Right renal pelvis (tissue), 4 donors: ENCODE results near the gene PDE8B. TPM values are rescaled to one million over a fixed set of nuclear protein-coding genes. Genes with fewer than 3 reads are reported as not detected.

Source experiments
- DNase-seq, 4 donors: peaks; one replicate each; pipeline ENCODE4 v3.0.0-alpha.2; 2013; ENCODE audit warnings: low read depth in 4 of 4, low spot score in 3 of 4, missing footprints in 1 of 4
- polyA plus RNA-seq, 4 donors: library from polyadenylated mRNA; unstranded; fragments of 120-200 nt; gene quantifications; one replicate each; pipeline ENCODE4 v1.2.1, GENCODE V29; 2013; ENCODE audit not compliant: insufficient read length in 4 of 4

The PDE8B gene
- polyA plus RNA-seq, 4 donors: 4.4 to 8.1 (median 6.3) TPM

GRCh38 chr5:77229887-77230286 is 19.4 kb downstream of the PDE8B start:
- DNase-seq: no peak

DNA sequence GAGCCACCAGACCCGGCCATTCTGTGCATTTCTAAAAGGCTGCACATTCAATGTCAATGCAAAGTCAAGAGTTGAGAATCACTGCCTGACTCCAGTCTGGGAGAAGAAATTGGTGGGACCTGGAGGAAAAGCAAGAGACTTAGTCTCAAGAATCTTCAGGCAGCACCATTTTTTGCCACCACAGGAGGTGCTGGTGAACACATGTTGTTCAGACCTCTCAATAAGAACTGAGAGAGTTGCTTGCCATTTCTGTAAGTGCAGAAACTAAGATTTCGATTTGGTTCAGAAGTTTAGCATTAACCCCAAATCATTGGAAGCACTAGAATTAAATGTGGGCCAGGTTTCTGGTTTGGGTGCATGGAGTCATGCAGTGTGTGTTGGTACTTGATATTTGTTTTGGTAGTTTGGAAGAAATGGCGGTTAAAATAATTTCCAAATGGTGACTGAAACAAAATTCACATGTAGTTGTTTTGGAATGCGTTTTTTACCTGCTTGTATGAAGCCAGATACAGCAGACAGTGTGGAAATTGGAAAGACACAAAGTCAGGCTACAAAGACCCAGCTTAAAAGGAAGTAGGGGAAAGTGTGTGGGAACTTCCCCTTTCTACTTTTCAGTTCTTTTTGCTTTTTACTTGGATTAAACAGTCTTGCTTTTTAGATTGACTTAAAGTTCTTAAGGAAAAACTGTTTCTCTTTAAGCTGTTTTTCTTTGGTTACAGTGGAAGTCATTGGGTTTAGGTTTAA is 20.4 kb downstream of the PDE8B start:
- DNase-seq: no peak

DNA sequence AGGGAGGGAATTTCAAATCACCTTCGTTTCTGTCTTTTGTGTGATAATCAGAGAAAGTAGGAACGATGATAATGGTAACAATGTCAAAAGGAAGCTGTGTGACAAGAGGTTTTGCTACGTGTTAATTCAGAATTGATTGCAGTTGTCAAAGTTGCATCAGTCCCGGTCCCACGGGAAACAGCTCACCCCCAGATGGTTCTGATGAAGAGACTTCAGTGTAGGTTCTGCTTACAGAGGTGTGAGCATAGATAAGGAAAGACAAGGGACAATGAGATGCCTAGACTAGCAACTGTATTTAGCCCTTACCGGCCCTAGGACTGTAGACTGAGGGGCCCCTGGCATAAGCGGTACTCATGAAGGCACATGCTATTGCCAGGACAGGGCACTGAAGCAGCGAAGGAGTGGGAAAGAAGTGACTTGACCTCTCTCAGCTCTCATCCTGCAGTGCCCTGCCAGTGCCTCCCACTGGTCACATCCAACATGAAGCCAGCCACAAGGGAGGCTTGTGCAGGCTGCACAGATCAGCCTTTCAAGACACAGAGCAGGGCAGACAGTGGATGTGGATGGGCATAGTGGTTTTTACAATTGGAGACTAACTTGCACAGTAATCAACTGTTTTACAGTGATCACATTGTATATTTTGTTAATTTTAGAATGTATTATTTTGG is 21.1 kb downstream of the PDE8B start:
- DNase-seq: no peak

DNA sequence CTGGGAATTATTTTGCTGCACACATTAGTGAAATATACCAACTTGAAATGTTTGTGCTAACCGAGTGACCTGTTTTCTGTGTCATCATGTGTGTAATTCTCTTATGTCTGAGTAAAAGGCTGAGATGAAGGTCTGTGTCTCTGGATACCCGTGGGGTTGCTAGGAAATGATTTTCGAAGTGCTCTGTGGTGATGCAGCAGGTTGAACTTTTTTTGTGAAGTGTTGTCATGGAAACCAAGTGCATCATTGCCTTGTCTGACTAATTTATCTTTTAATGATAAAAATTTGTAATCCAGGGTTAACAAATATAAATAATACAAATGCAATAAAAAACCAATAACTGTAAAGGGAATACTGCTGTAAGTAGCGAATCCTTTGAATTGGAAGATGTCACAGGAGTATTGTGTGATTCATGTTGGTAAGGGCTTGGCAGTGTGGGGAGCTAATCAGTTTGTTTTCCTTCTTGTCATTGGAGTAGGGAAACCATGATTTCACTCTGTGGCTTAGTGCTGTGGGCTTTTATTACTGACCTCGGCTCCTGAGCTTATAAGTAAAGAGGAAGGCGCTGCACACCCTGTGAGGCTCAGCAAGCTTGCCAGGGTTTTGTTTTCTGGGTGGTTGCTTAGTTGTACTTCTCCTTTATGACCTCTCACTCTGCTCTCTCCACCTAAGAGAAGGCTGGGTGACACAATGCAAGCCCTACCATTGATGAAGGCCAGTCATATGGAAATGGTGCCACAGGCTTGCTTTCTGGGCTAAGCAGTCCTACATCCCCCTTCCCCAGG is 22.3 kb downstream of the PDE8B start:
- DNase-seq: no peak

- DNase-seq: no peak
These were observed 25.6 kb downstream of the PDE8B start for GRCh38 chr5:77235846-77236721.

GRCh38 chr5:77239126-77239741 is 28.8 kb downstream of the PDE8B start:
- no peak for DNase-seq

DNA sequence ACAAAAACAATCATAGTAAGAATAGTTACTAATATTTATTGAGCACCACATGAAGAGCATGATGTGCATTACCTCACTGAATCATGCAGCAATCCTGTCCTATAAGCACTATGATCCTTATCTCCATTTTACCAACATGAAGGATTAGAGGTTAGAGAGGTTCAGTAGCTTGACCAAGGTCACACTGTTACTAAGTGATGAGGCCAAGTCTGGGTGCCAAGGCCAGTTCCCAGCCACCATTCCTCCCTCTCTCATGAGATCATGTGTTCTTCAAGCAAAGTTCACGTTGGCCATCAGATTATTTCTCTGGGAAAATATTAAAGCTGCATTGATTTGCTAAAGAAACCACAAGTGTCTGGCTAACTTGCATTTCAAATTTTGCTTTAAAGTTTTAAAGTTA is 31.0 kb downstream of the PDE8B start:
- no peak for DNase-seq

- DNase-seq: no peak
These were observed 39.0 kb downstream of the PDE8B start for GRCh38 chr5:77249475-77249874.

DNA sequence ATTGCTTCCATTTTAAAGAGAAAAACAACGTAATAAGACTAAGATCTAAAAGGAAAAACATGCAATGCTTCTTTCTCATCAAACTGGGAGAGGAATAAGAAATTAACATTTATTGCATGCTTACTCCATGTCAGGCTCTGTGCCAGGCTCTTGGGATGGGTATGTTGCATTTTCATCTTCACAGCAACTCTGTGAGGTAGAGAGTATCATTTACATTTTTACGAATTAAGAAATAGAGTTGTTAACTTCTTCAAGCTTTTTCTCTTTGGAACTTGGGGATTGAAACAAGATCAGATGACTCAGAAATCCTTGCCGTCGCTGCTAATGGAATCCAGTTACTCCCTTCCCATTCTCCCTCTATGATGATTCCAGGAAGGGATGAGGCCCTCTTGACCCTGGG is 39.5 kb downstream of the PDE8B start:
- no peak for DNase-seq

- no peak for DNase-seq
These were observed 41.4 kb downstream of the PDE8B start for GRCh38 chr5:77251921-77252320.

DNA sequence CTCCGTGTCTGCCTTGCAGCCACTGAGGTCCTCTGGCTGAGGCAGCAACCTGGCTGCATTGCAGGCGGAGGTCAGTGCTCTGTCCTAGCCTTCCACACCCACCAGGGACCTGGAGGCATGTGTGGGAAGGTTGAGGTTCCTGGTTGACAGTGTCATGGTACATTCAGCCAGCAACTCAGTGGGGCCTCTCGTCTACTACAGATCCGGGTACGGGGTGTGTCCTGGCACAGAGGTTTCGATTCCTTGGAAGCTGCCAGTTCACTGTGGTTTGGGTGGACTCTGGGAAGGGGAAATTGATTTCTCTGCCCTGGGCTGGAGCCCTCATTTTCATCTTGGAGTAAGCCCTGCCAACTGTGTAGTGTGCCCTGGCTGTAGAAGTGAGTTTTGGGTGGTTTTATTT is 45.1 kb downstream of the PDE8B start:
- DNase-seq: no peak

- DNase-seq: no peak
These were observed 45.9 kb downstream of the PDE8B start for GRCh38 chr5:77256406-77256805.

- no peak for DNase-seq
These were observed 48.2 kb downstream of the PDE8B start for GRCh38 chr5:77258652-77259051.

GRCh38 chr5:77259476-77259875 is 49.0 kb downstream of the PDE8B start:
- DNase-seq: no peak

- no peak for DNase-seq
These were observed 52.2 kb downstream of the PDE8B start for GRCh38 chr5:77262697-77263096.

- no peak for DNase-seq
These were observed 55.8 kb downstream of the PDE8B start for GRCh38 chr5:77266291-77266690.

GRCh38 chr5:77267496-77267895 is 57.0 kb downstream of the PDE8B start:
- no peak for DNase-seq

- no peak for DNase-seq
These were observed 61.7 kb downstream of the PDE8B start for GRCh38 chr5:77272206-77272605.

- DNase-seq: no peak
These were observed 67.3 kb downstream of the PDE8B start for GRCh38 chr5:77277759-77278158.

DNA sequence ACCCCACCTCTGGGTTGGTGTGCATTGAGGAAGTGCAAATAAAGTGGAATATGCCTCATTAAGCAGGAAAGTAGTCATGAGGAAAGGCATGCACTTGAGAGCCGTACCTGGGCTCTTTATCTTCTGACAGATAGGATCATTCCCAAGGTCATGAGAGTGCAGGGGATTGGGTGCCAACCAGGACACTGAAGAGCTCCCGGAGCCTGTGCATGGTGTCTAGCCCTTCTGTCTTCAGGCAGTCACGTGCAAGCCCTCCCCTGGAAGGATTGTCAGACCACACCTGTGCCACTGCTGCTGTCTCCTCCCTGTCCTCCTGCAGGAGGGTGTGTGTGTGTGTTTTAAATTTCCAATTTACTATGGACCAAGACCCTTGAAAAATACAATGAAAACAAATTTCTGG is 69.6 kb downstream of the PDE8B start:
- DNase-seq: no peak
